CD4-positive, alpha-beta T cell treated with Interleukin-12 subunit alpha and Interleukin-12 subunit beta, for 1 hour (primary cell): ENCODE measurements around the gene LYST.
"Not testable (repeated sequence)": the region's sequence is repeated elsewhere in the genome, so short reads cannot be mapped to it uniquely, and the experiment has no call there.

Source experiments
- DNase-seq: peaks from one replicate; pipeline ENCODE4 v3.0.0-alpha.2; 2020

Gene LYST

DNA sequence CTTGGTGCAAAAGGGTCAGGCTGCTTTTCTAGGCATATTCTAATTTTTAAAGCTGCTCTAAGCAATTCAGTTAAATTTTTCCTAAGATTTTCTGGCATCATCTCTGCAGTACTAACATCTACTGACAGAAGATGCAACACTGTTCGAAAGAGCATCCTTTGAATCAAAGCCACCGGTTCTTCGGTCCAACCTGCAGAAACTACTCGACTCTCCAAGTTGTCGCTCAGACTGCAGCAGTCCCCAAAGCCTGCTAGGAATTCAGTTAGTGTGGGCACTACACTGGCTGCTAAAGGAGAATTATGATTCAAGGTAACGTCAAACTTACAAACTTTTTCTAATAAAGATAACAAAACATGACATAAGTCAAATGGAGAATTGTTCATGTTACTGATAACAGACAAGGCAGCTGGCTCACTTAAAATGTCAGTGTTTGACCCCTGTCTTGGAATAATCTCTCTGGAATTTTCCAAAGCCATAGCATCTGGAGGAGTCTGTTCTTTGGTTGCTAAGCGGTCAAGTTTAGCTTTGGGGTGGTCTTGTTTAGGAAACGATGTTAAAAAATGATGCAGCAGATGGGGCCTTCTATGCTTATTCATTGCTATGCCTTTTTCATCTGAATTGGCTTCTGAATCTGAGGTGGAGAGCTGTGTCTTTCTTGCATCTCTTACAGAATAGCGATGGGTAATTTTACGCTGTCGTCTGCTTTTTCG lies 56.9 kb downstream of the LYST start:
- no peak for DNase-seq

DNA sequence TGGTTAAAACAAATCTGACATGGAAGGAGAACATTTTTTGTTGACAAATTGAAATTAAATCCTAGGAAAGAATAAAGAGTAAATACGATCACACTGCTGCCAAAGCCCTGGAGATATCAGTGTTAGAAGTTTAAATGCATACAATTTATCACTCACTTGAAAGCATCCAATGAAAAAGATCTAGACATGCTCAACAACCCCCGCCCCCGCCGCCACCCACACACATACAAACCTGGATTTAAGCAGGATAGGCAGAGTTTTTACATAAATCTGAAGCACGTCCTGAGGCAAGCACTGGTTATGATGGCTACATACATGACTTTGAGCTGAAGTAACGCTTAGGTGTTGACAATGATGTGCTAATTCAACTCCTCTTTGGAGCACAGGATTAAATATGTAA lies 58.5 kb downstream of the LYST start:
- DNase-seq = no peak

DNA sequence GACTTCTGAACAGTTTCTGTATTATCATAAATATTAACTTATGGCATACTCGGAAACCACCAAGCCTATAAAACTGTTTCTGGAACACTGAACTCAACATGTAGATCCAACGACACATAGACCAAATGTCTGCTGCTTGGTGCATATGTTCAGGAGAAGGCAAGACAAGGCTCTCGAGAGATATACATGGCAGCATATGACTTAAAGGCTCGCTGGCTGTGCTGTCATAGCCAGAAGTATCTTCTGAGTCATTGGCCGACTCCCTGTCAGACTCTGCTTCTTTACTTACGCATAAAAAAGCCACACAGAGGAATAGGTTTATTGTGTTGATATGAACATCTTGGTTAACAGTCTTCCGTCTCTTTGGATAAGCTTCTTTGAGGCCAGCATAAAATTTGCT lies 60.6 kb downstream of the LYST start:
- DNase-seq = no peak

DNA sequence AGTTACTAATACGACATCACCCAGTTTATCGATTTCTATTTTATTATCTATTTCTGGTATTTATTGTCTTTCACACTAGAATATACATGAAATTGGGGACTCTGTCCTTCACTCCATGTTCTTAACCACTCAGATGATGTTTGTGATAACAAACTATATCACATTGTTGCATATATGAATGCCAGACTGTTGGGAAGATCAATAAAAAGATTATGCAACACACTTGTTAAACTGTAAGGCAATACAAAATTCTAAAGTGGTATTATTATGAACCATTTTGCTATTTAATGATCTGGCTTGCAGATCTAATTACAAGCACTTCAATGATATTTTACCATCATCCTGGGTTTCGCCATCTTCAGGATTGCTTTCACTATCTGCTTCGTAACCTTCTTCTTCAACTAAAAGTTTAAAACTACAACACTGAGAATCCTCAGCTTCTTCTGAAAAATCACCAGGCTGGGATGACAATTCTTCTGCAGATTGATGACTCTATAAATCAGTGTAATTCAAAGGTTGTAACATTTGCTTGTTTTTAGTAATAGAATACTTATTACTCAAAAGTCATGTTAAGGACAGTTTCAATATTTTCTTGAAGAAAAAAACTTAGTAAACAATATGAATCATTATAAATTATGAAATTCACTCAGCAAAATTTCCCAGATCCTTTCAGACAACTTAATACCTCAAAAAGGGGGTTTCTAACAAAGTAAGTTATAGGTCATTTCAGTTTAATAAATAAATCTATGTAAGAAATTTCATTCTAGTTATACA lies 63.9 kb downstream of the LYST start:
- DNase-seq = no peak

DNA sequence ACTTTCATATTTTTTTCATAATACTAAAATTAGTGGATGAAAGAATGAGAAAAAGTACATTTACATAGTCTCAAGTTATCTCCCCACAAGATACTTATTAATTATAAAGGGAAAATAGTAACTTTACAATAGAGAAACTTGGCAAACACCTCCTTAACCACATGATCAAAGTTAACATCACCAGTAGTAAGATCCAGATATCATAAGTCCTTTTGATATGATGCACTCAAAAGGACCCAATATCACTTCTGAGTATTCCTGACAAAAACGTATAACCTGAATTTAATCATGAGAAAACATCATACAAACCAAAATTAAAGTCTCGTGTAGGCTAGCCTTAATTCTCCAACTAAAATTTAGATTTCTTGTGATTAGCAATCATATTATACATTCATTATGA lies 67.4 kb downstream of the LYST start:
- DNase-seq = no peak

DNA sequence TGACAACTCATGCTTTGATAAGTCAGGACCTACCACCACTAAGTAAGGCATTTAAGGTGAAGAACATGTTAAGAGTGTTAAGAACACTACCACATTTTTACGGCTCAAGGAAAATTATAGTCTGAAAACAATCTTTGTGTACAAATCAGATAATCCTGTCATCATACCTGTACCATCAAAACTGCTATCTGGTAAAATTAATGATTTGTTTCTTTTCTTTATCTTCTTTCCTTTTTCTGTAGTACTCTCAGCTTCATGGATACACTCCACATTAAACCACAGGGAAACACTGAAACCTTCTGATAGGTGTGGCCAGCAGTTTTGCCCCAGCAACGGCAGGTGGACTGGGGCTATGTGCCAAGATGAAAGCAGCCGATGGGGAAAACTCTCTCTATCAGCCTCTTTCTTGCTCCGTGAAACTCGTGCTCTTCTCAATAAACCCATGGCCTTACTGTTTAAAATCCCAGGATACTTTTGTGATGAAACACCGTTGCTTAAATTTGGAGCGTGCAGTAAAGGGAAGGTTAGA lies 75.1 kb downstream of the LYST start:
- no peak for DNase-seq

DNA sequence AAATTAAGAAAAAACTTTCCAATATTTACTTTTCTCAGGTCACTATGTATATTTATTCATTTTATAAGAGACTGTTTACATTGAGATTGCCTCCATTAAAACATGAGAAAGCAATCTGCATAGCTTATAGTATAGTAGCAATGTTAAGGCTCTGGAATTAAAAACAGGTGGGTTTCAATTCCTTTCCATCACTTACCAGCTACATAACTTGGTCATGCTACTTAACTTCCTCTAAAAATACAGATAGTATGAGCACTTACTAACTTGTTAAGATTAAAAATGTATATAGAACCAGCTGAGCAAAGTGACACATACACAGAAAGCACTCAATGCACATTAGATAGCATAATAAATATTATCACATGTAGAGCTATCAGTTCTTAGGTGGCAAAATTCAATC lies 76.6 kb downstream of the LYST start:
- DNase-seq = no peak

DNA sequence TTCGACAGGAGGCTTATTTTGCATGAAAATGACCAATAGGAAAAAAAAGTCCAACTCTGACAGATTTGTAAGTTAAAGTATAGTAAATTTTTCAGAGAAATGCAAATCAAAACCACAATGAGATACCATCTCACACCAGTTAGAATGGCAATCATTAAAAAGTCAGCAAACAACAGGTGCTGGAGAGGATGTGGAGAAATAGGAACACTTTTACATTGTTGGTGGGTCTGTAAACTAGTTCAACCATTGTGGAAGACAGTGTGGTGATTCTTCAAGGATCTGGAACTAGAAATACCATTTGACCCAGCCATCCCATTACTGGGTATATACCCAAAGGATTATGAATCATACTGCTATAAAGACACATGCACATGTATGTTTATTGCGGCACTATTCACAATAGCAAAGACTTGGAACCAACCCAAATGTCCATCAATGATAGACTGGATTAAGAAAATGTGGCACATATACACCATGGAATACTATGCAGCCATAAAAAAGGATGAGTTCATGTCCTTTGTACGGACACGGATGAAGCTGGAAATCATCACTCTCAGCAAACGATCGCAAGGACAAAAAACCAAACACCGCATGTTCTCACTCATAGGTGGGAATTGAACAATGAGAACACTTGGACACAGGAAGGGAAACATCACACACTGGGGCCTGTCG lies 80.3 kb downstream of the LYST start:
- not testable (repeated sequence) for DNase-seq

DNA sequence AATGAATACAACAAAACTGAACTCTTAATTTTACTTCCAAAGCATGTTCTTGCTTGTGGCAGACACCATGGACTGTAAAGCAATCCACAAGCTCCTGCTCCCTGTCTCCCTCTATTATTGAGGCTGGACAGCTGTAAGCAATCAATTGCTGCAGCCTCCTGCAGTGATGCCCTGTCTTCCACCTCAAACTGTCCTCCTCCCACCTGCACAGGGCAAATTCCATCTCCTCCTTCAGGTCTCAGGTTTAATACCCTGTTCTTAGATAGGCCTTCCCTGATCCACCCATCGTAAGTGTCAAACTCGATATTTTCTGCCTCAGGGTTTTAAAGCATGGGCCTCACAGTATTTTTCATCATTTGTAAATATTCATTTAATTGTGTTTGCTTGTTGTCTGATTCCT lies 81.8 kb downstream of the LYST start:
- DNase-seq = no peak

DNA sequence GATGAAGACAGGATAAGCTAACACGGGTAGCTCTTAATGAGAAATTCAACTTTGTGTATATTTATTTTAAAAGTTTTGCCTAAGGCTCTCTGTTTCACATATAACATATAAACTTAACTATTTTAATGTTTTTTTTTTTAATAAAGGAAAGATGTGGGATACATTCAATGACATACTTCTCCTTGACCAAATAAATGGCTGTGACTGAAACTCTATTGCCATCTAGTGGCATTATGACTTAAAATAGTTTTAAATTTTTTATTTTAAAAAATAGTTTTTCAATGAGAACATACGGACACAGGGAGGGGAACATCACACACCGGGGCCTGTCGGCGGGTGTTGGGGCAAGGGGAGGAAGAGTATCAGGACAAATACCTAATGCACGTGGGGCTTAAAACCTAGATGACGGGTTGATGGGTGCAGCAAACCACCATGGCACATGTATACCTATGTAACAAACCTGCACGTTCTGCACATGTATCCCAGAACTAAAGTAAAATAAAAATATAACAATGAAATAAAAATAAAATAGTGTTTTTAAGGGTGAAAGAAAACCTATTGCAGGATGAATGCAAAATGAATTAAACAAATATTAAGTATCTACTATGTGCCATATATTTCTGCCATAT lies 83.4 kb downstream of the LYST start:
- peak; percentile 24 for DNase-seq

DNA sequence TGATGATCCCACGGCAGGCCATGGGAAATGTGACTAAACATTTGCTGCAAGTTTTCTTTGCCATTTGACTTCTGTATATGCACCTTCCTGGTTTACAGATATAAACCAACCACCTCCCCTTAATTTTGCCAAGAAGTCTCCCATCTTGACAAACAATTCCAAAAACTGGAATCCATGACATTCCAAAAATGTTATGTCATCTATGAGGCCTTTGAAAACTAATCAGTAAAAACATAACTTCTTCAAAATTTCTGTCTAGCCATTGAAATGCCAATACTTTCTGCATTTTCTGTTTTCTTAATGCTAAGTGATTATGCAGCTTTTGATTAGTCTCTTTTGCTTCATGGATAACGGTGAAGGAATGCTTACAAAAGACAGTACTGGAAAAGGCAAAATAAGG lies 84.1 kb downstream of the LYST start:
- no peak for DNase-seq

DNA sequence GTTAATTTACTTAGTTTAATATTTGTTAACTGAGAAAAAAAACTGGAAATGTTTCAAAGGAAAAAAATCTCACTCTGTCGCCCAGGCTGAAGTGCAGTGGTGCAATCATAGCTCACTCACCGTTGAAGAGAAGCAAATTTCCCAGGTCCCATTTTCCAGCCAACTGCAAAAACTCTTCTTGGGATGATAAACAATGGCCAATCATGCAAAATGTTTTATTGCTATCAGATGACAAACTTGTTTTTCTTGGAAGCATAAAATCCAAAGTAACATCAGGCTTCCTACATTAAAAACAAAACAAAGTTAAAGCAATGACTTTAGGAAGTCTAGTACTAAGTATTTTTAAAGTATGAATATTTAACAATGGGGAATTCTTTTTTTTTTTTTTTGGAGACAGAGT lies 84.9 kb downstream of the LYST start:
- DNase-seq = no peak

DNA sequence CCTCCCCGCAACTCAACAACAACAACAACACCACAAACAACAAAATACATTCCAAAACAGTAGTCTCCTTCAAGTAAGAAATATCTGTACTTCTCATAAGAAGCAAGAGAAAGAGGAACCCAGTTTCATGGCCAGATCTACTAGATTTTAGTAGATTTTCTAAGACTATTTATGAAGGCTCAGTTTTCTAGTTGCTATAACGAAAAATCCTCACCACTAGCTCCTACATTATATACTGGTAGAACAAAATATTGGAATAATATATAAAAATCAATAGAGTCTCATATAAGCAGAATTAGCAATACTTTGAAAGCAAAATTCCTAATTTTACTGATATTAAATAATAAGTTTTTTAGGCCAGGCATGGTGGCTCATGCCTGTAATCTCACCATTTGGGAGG lies 86.9 kb downstream of the LYST start:
- DNase-seq = no peak

DNA sequence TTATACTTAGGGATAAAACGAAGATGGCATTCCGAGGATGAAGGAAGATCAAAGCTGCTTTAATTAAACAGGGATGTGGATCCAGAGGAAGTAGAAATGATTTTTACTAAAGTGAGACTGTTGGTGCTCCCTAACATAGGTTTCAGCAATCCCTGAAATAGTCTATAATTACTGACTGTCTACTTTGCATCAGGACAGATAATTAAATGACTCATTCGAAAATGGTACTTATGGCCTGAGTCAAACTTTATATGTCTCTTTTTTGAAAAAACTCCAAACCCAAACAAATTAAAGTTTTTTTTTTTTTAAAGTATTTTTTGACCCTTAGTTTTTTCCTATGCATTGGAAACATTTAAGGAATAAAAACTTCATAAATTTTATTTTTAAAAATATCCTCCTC lies 90.3 kb downstream of the LYST start:
- no peak for DNase-seq

DNA sequence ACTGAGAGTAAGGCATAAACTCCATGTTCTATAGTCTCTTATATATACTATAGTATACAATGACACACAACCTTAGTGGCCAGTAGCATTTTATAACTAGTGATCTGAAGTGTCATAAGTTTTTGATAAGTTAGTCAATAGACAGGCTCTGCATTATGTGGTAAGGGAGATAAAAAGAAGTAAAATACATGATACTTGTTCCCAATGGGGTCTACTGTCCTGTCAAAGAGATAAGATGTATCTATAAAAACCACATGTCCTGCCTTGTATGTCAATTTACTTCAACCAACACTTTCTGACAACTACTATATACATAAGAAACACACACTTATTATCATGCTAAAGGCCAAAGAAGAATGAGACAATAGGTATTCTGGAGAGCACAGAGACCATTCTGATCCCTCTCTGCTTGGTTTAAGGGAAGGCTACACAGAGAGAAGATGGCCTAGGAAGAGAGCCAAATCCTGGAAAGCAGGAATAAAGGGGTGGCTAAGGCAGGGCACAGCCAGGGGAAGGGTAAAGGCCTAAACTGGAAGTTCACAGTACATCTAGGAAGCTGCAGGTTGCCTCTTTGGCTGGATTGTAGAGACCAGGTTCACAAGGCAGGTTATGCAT lies 91.4 kb downstream of the LYST start:
- DNase-seq = no peak

DNA sequence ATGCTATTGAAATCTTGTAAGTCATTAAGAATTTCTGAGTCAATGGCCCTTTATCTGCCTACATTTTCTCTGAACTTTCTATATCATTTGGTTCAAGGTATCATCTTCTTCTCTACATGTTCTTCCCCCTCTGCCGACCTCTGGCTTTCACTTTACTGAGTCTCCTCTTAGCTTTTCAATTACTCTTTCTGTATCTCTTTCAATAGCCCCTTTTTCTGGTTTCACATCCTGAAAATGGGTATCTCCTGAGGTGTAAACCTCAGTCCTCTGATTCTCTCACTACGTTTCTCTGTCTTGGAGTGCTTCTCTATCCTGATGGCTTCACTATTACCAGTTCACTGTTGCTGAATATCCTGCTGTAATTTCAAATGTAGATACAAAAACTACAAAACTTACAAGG lies 98.9 kb downstream of the LYST start:
- DNase-seq = no peak

DNA sequence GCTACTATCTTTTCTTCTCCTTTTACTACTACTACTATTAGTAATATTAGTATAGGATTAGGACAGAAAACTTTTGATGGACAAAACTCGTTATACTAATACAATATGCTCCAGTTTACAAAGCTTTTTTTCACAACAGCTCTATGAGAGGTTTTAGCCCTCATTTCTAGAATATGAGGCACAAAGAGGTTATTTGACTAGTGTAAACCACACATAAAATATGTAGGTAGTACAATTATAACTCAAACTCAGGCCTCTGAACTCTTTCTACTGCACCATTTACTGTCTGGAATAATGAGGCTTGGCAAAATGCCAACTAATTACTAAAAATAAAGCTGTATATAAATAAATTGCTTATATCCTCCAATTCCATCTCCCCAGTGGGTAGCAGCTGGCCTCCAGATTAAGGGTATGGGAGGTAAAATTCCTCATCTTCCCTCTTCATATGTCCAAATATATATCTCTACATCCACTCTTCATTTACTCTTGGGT lies 99.9 kb downstream of the LYST start:
- DNase-seq = no peak

DNA sequence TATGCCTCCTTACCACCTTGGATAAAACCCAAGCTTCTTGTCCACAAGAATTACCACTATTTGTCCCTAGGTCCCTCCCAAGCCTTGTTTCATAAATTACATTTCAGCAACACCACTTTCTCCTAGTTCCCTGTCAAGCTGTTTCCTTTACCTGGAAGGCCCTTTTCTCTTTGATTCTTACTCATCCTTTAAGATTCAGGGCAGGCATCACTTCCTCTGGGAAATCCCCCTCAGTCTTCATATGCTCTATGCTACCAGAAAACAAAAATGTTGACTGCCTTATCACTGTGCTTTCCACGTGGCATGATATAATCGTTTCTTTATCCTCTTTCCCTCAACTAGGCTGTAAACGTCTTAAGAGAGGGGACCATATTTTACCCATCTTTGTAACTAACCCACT lies 102.7 kb downstream of the LYST start:
- no peak for DNase-seq

DNA sequence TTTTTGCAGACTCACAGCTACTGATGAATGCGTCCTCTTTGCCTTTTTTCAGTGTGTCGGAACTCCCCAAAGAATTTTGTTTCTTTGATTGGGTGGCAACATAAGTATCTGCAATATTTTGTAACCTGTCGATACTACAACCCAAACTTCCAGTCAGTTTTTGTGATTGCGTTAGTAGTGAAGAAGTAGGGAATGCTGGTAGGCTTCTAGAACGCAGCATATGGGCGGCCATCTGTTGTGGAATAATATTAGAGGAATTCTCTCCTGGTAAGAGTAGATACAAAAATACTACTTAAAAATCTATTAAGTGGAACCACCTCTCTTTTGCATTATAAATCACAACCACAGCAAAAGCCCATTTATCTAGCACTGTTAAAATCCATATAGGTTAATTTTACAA lies 107.4 kb downstream of the LYST start:
- no peak for DNase-seq

DNA sequence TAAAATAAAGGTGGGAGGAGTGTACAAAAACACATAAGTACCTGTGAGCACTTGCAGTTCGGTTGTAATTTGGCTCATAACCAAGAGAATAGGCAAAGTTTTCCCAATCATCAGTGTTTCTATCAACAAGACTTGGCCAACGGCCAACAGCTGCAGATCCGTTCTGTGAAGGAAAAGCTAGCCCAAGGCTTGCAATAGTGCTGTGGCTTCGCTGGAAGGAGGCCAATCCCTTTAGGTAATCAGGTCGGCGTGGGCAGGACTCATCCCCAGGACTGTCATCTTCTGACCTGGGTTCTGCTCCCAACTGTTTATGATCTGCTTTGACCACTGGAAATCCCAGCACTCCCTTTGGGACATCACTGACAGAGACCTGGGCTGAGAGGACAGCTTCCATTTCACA lies 107.8 kb downstream of the LYST start:
- DNase-seq = no peak

DNA sequence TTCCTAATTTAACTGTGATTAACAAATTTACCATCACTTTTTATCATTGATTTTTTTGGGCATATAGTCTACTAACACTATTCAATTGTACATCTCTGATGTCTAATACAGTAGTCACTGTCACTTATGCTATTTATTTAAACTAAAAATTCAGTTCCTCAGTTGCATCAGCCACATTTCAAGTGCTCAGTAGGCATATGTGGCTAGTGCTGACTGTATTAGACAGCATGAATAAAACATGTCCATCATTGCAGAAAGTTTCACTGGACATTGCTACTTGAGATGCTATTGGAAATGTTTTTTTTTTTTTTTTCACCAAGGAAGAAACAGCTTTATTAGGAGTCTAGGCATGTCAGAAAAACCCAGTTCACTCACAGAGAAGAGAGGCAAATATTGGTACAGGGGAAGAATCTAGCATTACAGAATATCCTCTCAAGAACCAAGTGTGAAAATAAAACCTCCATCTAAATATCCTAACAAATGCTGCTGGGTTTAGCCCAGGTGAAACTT lies 109.1 kb downstream of the LYST start:
- DNase-seq = no peak

DNA sequence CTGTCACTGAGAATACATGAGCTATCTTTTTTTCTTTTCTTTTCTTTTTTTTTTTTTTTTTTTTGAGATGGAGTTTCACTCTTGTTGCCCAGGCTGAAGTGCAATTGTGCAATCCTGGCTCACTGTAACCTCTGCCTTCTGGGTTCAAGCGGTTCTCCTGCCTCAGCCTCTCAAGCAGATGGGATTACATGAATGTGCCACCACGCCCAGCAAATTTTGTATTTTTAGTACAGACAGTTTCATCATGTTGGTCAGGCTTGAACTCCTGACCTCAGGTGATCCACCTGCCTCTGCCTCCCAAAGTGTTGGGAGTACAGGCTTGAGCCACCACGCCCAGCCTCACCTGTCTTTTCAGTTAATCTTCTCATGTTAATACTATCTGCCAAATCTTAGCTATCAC lies 112.5 kb downstream of the LYST start:
- DNase-seq = not testable (repeated sequence)
